Mesenchymal stem cell (in vitro differentiated cells and primary cell): Measurements from ENCODE around the gene HNRNPH3.

Experiments
- DNase-seq: peaks from one replicate; pipeline ENCODE4 v3.0.0-alpha.2; 2013
- H2AFZ ChIP-seq: one replicate; pipeline ENCODE4 v1.6.1; 2013; ENCODE audit warnings: low read depth, mild to moderate bottlenecking, control low read depth, inconsistent platforms, low read length, moderate library complexity
- H2AK5ac ChIP-seq: 2 replicates; pipeline ENCODE4 v1.6.1; 2013; ENCODE audit warnings: low read length, moderate library complexity, mild to moderate bottlenecking, inconsistent platforms; ENCODE audit not compliant: severe bottlenecking
- H2BK120ac ChIP-seq: one replicate; pipeline ENCODE4 v1.6.1; 2013; ENCODE audit warnings: low read depth, mild to moderate bottlenecking, inconsistent platforms, low read length, moderate library complexity
- H2BK12ac ChIP-seq, 2 experiments: one replicate each; pipeline ENCODE4 v1.6.1; 2013; ENCODE audit warnings: inconsistent platforms in 2 of 2, low read length in 2 of 2, mild to moderate bottlenecking in 2 of 2, moderate library complexity in 2 of 2, control low read depth in 1 of 2
- H2BK15ac ChIP-seq: one replicate; pipeline ENCODE4 v1.6.1; 2013; ENCODE audit warnings: mild to moderate bottlenecking, low read depth, inconsistent platforms; ENCODE audit not compliant: poor library complexity, severe bottlenecking
- H2BK5ac ChIP-seq: 2 replicates; pipeline ENCODE4 v1.6.1; 2013; ENCODE audit warnings: low read depth, mild to moderate bottlenecking, low read length, control low read depth, inconsistent platforms; ENCODE audit not compliant: poor library complexity, severe bottlenecking
- H3K14ac ChIP-seq, 2 experiments: one replicate each; pipeline ENCODE4 v1.6.1; 2013; ENCODE audit warnings: inconsistent platforms in 2 of 2, low read length in 2 of 2, control low read depth in 1 of 2, mild to moderate bottlenecking in 1 of 2, moderate library complexity in 1 of 2
- H3K18ac ChIP-seq, 2 experiments: one replicate each; pipeline ENCODE4 v1.6.1; 2013; ENCODE audit warnings: inconsistent platforms in 2 of 2, low read length in 2 of 2, control low read depth in 1 of 2, low read depth in 1 of 2, mild to moderate bottlenecking in 1 of 2
- H3K23ac ChIP-seq, 2 experiments: one replicate each; pipeline ENCODE4 v1.6.1; 2013; ENCODE audit warnings: inconsistent platforms in 2 of 2, low read length in 2 of 2, mild to moderate bottlenecking in 2 of 2, moderate library complexity in 2 of 2, control low read depth in 1 of 2
- H3K27ac ChIP-seq: 2 replicates; pipeline ENCODE4 v1.5.1; 2013; ENCODE audit warnings: mild to moderate bottlenecking, moderate library complexity, low read length, control low read depth, inconsistent platforms; ENCODE audit not compliant: poor library complexity, severe bottlenecking
- H3K27me3 ChIP-seq, 2 experiments: 2 replicates each; pipeline versions ENCODE4 v1.6.1 to v1.7.0; 2013; ENCODE audit warnings: low read length in 2 of 2, mild to moderate bottlenecking in 2 of 2, moderate library complexity in 2 of 2, control low read depth in 1 of 2, inconsistent platforms in 1 of 2; ENCODE audit not compliant: control insufficient read depth in 1 of 2, insufficient read depth in 1 of 2
- H3K36me3 ChIP-seq, 2 experiments: 2 replicates each; pipeline versions ENCODE4 v1.6.1 to v1.7.0; 2013; ENCODE audit warnings: low read length in 2 of 2, control low read depth in 1 of 2, inconsistent platforms in 1 of 2, low read depth in 1 of 2, mild to moderate bottlenecking in 1 of 2; ENCODE audit not compliant: insufficient read depth in 2 of 2, control insufficient read depth in 1 of 2
- H3K4ac ChIP-seq, 2 experiments: one replicate each; pipeline ENCODE4 v1.6.1; 2013; ENCODE audit warnings: inconsistent platforms in 2 of 2, low read length in 2 of 2, mild to moderate bottlenecking in 2 of 2, moderate library complexity in 2 of 2, control low read depth in 1 of 2, low read depth in 1 of 2
- H3K4me1 ChIP-seq: 2 replicates; pipeline ENCODE4 v1.6.1; 2013; ENCODE audit warnings: low read depth, low read length, control low read depth; ENCODE audit not compliant: control insufficient read depth, insufficient read depth
- H3K4me2 ChIP-seq: 2 replicates; pipeline ENCODE4 v1.6.1; 2013; ENCODE audit warnings: low read length, mild to moderate bottlenecking, inconsistent platforms; ENCODE audit not compliant: poor library complexity, severe bottlenecking
- H3K4me3 ChIP-seq, 2 experiments: 2 replicates each; pipeline versions ENCODE4 v1.5.1 to v1.7.0; 2013; ENCODE audit warnings: low read length in 2 of 2, mild to moderate bottlenecking in 2 of 2, control low read depth in 1 of 2, low read depth in 1 of 2; ENCODE audit not compliant: insufficient read depth in 1 of 2
- H3K79me1 ChIP-seq: replicated peaks from 2 replicates; pipeline ENCODE4 v1.6.1; 2013; ENCODE audit warnings: mild to moderate bottlenecking, control low read depth, low read length, inconsistent platforms; ENCODE audit not compliant: poor library complexity, severe bottlenecking
- H3K9ac ChIP-seq: 2 replicates; pipeline ENCODE4 v1.7.0; 2013; ENCODE audit warnings: mild to moderate bottlenecking, low read length, moderate library complexity
- H3K9me3 ChIP-seq: 2 replicates; pipeline ENCODE4 v1.7.0; 2013; ENCODE audit warnings: mild to moderate bottlenecking, low read length; ENCODE audit not compliant: control insufficient read depth
- H4K8ac ChIP-seq: one replicate; pipeline ENCODE4 v1.6.1; 2013; ENCODE audit warnings: inconsistent platforms, mild to moderate bottlenecking, low read length, moderate library complexity
- H4K91ac ChIP-seq: one replicate; pipeline ENCODE4 v1.6.1; 2013; ENCODE audit warnings: mild to moderate bottlenecking, low read length, inconsistent platforms
- WGBS: methylation state at CpG from one replicate; pipeline ENCODE4 v1.1.7; 2013; ENCODE audit warnings: mixed read lengths; 5-methylcytosine and 5-hydroxymethylcytosine counted together

The HNRNPH3 gene

GRCh38 chr10:68359189-68359588 is 27.3 kb downstream of the HNRNPH3 start:
- Histone ChIP-seq H3K14ac (no peak overlapping the region), H2AK5ac (no peak overlapping the region), H3K4me2 (no peak overlapping the region), H2AFZ (no peak overlapping the region), H3K4ac (no peak overlapping the region), H3K23ac (no peak overlapping the region), H4K8ac (no peak overlapping the region), H3K4me3 (no peak overlapping the region), H3K27ac (no peak overlapping the region), H2BK5ac (no peak overlapping the region), H4K91ac (no peak overlapping the region), H3K4me1 (no peaks in the 10 kb centered on the region), H3K18ac (no peak overlapping the region), H3K79me1 (peaks cover 10% of the 10 kb centered on the region), H3K27me3 (no peaks in the 10 kb centered on the region), H3K9me3 (no peaks in the 10 kb centered on the region), H2BK15ac (no peak overlapping the region), H2BK120ac (no peak overlapping the region), H2BK12ac (no peak overlapping the region), H3K36me3 (peaks cover 43 to 78% of the 10 kb centered on the region in 2 experiments), H3K9ac (no peak overlapping the region)
- WGBS, result no CpG with 5 or more reads among the region's 6 CpGs
- DNase-seq, result no peak

- Histone ChIP-seq H3K9ac (no peak overlapping the region), H3K9me3 (no peaks in the 10 kb centered on the region), H3K18ac (no peak overlapping the region), H2BK120ac (no peak overlapping the region), H2BK12ac (no peak overlapping the region), H4K8ac (no peak overlapping the region), H2BK15ac (no peak overlapping the region), H4K91ac (no peak overlapping the region), H3K23ac (no peak overlapping the region), H2BK5ac (no peak overlapping the region), H3K27ac (no peak overlapping the region), H3K4me3 (no peak overlapping the region), H3K36me3 (peaks cover 29 to 73% of the 10 kb centered on the region in 2 experiments), H3K4ac (no peak overlapping the region), H2AFZ (no peak overlapping the region), H3K14ac (no peak overlapping the region), H3K27me3 (no peaks in the 10 kb centered on the region), H3K4me1 (no peaks in the 10 kb centered on the region), H2AK5ac (no peak overlapping the region), H3K4me2 (no peak overlapping the region), H3K79me1 (peaks cover 7% of the 10 kb centered on the region)
- 100% methylated on average over 1 of the region's 3 CpGs for WGBS
- DNase-seq, result no peak
Measured at GRCh38 chr10:68362590-68362989, 30.7 kb downstream of the HNRNPH3 start.

- no peak overlapping the region for H3K9ac ChIP-seq
- H4K91ac ChIP-seq, result no peak overlapping the region
- H2BK5ac ChIP-seq, result no peak overlapping the region
- H3K36me3 ChIP-seq, result peaks cover 27 to 65% of the 10 kb centered on the region in 2 experiments
- H3K4ac ChIP-seq, result no peak overlapping the region
- no peak overlapping the region for H2BK15ac ChIP-seq
- no peak overlapping the region for H3K4me3 ChIP-seq
- no peak overlapping the region for H2BK120ac ChIP-seq
- H3K27ac ChIP-seq, result no peak overlapping the region
- no peak overlapping the region for H3K4me2 ChIP-seq
- no peaks in the 10 kb centered on the region for H3K9me3 ChIP-seq
- H4K8ac ChIP-seq, result no peak overlapping the region
- no peak overlapping the region for H3K23ac ChIP-seq
- H2AK5ac ChIP-seq, result no peak overlapping the region
- no peak for DNase-seq
- 99% methylated on average over 2 of the region's 3 CpGs for WGBS
- H3K18ac ChIP-seq, result no peak overlapping the region
- no peaks in the 10 kb centered on the region for H3K4me1 ChIP-seq
- no peaks in the 10 kb centered on the region for H3K27me3 ChIP-seq
- no peak overlapping the region for H2BK12ac ChIP-seq
- no peak overlapping the region for H3K14ac ChIP-seq
- H2AFZ ChIP-seq, result no peak overlapping the region
- H3K79me1 ChIP-seq, result peaks cover 10% of the 10 kb centered on the region
Measured at GRCh38 chr10:68364101-68364886, 32.4 kb downstream of the HNRNPH3 start.

GRCh38 chr10:68365611-68366010 is 33.7 kb downstream of the HNRNPH3 start:
- no peak overlapping the region for H4K91ac ChIP-seq
- no peak overlapping the region for H3K18ac ChIP-seq
- no peak overlapping the region for H3K4ac ChIP-seq
- H3K4me3 ChIP-seq, result no peak overlapping the region
- no peak overlapping the region for H2BK120ac ChIP-seq
- WGBS, result no CpG with 5 or more reads among the region's 2 CpGs
- peaks cover 24 to 75% of the 10 kb centered on the region in 2 experiments for H3K36me3 ChIP-seq
- no peaks in the 10 kb centered on the region for H3K9me3 ChIP-seq
- H3K9ac ChIP-seq, result no peak overlapping the region
- H3K27me3 ChIP-seq, result no peaks in the 10 kb centered on the region
- no peaks in the 10 kb centered on the region for H3K4me1 ChIP-seq
- no peak overlapping the region for H2BK5ac ChIP-seq
- H2BK12ac ChIP-seq, result no peak overlapping the region
- no peak overlapping the region for H3K4me2 ChIP-seq
- no peak overlapping the region for H2BK15ac ChIP-seq
- H3K14ac ChIP-seq, result no peak overlapping the region
- peaks cover 13% of the 10 kb centered on the region for H3K79me1 ChIP-seq
- H2AK5ac ChIP-seq, result no peak overlapping the region
- H2AFZ ChIP-seq, result no peak overlapping the region
- no peak for DNase-seq
- H3K23ac ChIP-seq, result no peak overlapping the region
- H3K27ac ChIP-seq, result no peak overlapping the region
- no peak overlapping the region for H4K8ac ChIP-seq
